Ascending aorta (tissue), 2 donors: Measurements from ENCODE around the gene AQP12B. TPM values are rescaled to one million over a fixed set of nuclear protein-coding genes. Genes with fewer than 3 reads are reported as not detected.

Source experiments
- DNase-seq, 2 donors: peaks; one replicate each; pipeline ENCODE4 v3.0.0-alpha.2; 2019; ENCODE audit warnings: low spot score in 2 of 2
- H3K27ac ChIP-seq, 2 donors: fragments of 200-600 bp; sonication (generic); one replicate each; pipeline ENCODE4 v1.5.1; 2016 to 2017; ENCODE audit warnings: mild to moderate bottlenecking in 1 of 2
- H3K27me3 ChIP-seq: fragments of 200-600 bp; sonication (generic); one replicate; pipeline ENCODE4 v1.5.1; 2017
- H3K36me3 ChIP-seq, 2 donors: fragments of 200-600 bp; sonication (generic); one replicate each; pipeline ENCODE4 v1.5.1; 2016
- H3K4me1 ChIP-seq, 2 donors: fragments of 200-600 bp; sonication (generic); one replicate each; pipeline ENCODE4 v1.5.1; 2016 to 2017; ENCODE audit warnings: mild to moderate bottlenecking in 1 of 2
- H3K4me3 ChIP-seq, 2 donors: fragments of 200-600 bp; sonication (generic); one replicate each; pipeline ENCODE4 v1.5.1; 2016 to 2017; ENCODE audit warnings: mild to moderate bottlenecking in 1 of 2
- H3K9me3 ChIP-seq, 2 donors: fragments of 200-600 bp; sonication (generic); one replicate each; pipeline ENCODE4 v1.5.1; 2016
- CTCF ChIP-seq, 3 experiments: fragments of 200-600 bp in 2 of 3; fragments of 450-650 bp in 1 of 3; sonication (generic) in 2 of 3; IDR thresholded peaks; one replicate each; pipeline ENCODE4 v1.5.1; 2016 to 2019; ENCODE audit warnings: antibody characterized with exemption in 3 of 3, mild to moderate bottlenecking in 1 of 3, moderate library complexity in 1 of 3
- intact Hi-C: fragments of 100-400 bp; cut with DNase I; formaldehyde crosslinking; loops from one replicate; pipeline ENCODE4 v1.15.1; 2023
- total RNA-seq: library from RNA; depleted of rRNA; stranded (reverse); fragments of >200 nt; gene quantifications from one replicate; pipeline ENCODE4 v1.1.0, GENCODE V29; 2016

AQP12B gene
- total RNA-seq, 1 donor from 2014 or later = not detected

GRCh38 chr2:240714747-240715725 lies 32.4 kb upstream of the AQP12B start:
- H3K9me3 ChIP-seq = no peaks in the 10 kb centered on the region
- no peaks in the 10 kb centered on the region for H3K36me3 ChIP-seq
- H3K27ac ChIP-seq = no peak overlapping the region
- H3K4me1 ChIP-seq = no peaks in the 10 kb centered on the region
- no peaks in the 10 kb centered on the region for H3K27me3 ChIP-seq
- intact Hi-C loops = no loop called here
- TF ChIP-seq CTCF (IDR thresholded peaks at IDR 0.05) = no peak
- DNase-seq = no peak
- H3K4me3 ChIP-seq = no peak overlapping the region

- intact Hi-C loops = no loop called here
- Histone ChIP-seq H3K4me3 (no peak overlapping the region), H3K36me3 (no peaks in the 10 kb centered on the region), H3K4me1 (no peaks in the 10 kb centered on the region), H3K27ac (no peak overlapping the region), H3K9me3 (no peaks in the 10 kb centered on the region), H3K27me3 (no peaks in the 10 kb centered on the region)
- no peak for TF ChIP-seq CTCF (IDR thresholded peaks at IDR 0.05)
- DNase-seq = no peak
These were observed 31.5 kb upstream of the AQP12B start for GRCh38 chr2:240713928-240714746.

- no peaks in the 10 kb centered on the region for H3K4me1 ChIP-seq
- no peak for DNase-seq
- H3K4me3 ChIP-seq = no peak overlapping the region
- no peak for TF ChIP-seq CTCF (IDR thresholded peaks at IDR 0.05)
- H3K9me3 ChIP-seq = no peaks in the 10 kb centered on the region
- intact Hi-C loops = no loop called here
- H3K36me3 ChIP-seq = no peaks in the 10 kb centered on the region
- no peaks in the 10 kb centered on the region for H3K27me3 ChIP-seq
- no peak overlapping the region for H3K27ac ChIP-seq
These were observed 30.6 kb upstream of the AQP12B start for GRCh38 chr2:240713071-240713927.

- H3K27me3 ChIP-seq = no peaks in the 10 kb centered on the region
- H3K4me1 ChIP-seq = no peaks in the 10 kb centered on the region
- H3K27ac ChIP-seq = no peak overlapping the region
- intact Hi-C loops = no loop called here
- TF ChIP-seq CTCF (IDR thresholded peaks at IDR 0.05) = no peak
- DNase-seq = no peak
- no peaks in the 10 kb centered on the region for H3K9me3 ChIP-seq
- H3K36me3 ChIP-seq = no peaks in the 10 kb centered on the region
- H3K4me3 ChIP-seq = no peak overlapping the region
These were observed 29.4 kb upstream of the AQP12B start for GRCh38 chr2:240712121-240712520.

- no peaks in the 10 kb centered on the region for H3K36me3 ChIP-seq
- no peak overlapping the region for H3K4me3 ChIP-seq
- no peaks in the 10 kb centered on the region for H3K9me3 ChIP-seq
- no peak overlapping the region for H3K27ac ChIP-seq
- no peak for TF ChIP-seq CTCF (IDR thresholded peaks at IDR 0.05)
- no peaks in the 10 kb centered on the region for H3K27me3 ChIP-seq
- intact Hi-C loops = no loop called here
- no peak for DNase-seq
- no peaks in the 10 kb centered on the region for H3K4me1 ChIP-seq
These were observed 29.0 kb upstream of the AQP12B start for GRCh38 chr2:240711701-240712100.
